ENCODE measurements around the gene GAD2. TPM values are rescaled to one million over a fixed set of nuclear protein-coding genes. Genes with fewer than 3 reads are reported as not detected.

GAD2 gene
- total RNA-seq, 1 donor: not detected

DNA sequence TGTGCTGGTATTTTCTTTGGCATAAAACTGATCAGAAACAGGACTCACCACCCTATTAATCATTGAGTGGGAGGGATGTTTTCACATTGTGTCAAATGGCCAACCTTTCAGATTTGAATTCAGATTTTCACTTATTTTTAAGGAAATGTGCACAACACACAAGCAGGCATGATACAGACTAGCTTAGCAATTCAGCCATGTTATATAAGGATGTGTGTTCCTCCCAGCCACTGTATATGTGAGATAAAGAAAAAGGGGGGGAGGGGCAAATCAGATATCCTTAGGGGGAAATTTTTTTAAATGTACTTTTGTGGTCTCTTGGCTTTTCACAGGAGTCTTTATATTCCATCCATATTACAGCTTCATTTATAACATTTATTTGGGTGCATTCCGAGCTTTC, 3.1 kb downstream of the GAD2 start:
- no peak overlapping the region for H3K4me3 ChIP-seq (ENCODE audit: low read depth, low read length)
- TF ChIP-seq, protein P1, sequence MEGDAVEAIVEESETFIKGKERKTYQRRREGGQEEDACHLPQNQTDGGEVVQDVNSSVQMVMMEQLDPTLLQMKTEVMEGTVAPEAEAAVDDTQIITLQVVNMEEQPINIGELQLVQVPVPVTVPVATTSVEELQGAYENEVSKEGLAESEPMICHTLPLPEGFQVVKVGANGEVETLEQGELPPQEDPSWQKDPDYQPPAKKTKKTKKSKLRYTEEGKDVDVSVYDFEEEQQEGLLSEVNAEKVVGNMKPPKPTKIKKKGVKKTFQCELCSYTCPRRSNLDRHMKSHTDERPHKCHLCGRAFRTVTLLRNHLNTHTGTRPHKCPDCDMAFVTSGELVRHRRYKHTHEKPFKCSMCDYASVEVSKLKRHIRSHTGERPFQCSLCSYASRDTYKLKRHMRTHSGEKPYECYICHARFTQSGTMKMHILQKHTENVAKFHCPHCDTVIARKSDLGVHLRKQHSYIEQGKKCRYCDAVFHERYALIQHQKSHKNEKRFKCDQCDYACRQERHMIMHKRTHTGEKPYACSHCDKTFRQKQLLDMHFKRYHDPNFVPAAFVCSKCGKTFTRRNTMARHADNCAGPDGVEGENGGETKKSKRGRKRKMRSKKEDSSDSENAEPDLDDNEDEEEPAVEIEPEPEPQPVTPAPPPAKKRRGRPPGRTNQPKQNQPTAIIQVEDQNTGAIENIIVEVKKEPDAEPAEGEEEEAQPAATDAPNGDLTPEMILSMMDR (IDR thresholded peaks at IDR 0.05; ENCODE audit: insufficient read depth, low read length): no peak
- no peak for DNase-seq (ENCODE audit: low read depth)

DNA sequence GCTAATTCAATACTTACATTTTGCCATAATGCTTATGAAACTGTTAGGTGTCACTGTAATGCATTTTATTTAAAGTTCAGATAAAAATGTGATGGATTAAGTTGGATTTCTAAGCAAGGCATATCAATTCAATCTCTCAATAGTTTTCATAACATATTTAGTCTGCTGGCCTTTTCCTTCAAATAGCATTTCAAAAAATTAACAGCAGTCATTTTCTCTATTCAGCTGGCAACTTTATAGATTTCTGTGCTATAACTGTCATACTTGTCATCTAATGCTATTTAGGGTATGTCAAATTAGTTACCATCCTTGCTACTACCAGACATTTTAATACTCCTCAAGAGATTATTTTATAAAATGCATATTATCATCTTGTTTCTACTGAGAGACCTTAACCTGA, 4.3 kb downstream of the GAD2 start:
- TF ChIP-seq, protein P1 (IDR thresholded peaks at IDR 0.05; ENCODE audit: insufficient read depth, low read length): no peak
- no peak overlapping the region for H3K4me3 ChIP-seq (ENCODE audit: low read depth, low read length)
- DNase-seq (ENCODE audit: low read depth): no peak

DNA sequence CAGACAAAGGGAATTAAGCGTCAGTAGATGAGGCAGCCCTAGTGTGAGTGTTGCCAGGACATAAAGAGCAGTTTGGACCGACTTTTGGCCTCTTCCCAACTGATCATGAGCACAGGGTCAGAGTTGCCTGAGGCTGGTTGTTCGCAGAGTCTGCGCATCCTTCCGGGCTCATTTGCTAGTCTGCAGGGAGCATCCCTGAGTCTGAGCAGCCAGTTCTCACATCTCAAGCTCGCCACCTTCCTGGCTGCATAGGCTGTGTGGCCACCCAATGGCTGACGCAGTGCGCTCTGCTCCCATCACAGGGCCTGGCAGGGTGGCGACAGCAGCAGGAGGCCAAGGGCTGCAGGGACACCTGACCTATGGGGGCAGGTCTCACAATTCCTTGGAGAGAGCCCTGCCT, 5.0 kb downstream of the GAD2 start:
- H3K4me3 ChIP-seq (ENCODE audit: low read depth, low read length): no peak overlapping the region
- TF ChIP-seq, protein P1 (IDR thresholded peaks at IDR 0.05; ENCODE audit: insufficient read depth, low read length): no peak
- DNase-seq (ENCODE audit: low read depth): no peak

DNA sequence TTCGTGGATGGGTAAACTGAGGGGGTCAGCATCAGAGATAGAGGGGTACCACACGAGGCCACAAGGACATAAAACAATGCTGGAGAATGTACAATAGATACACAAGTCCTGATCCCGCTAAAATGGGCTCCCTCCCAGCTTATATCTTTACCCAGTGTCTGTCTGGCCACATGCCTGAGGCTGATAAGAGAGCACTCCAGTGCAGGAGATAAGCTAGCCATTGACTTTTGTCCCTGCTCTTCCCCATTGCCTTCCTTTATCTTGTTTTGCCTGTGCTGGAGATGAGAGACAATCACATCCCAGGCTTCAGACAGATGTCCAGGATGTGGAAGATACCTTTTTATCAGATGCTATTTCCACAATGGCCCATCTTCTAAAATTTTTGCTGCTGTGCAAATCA, 6.0 kb downstream of the GAD2 start:
- H3K4me3 ChIP-seq (ENCODE audit: low read depth, low read length): no peak overlapping the region
- TF ChIP-seq, protein P1 (IDR thresholded peaks at IDR 0.05; ENCODE audit: insufficient read depth, low read length): no peak
- DNase-seq (ENCODE audit: low read depth): no peak

DNA sequence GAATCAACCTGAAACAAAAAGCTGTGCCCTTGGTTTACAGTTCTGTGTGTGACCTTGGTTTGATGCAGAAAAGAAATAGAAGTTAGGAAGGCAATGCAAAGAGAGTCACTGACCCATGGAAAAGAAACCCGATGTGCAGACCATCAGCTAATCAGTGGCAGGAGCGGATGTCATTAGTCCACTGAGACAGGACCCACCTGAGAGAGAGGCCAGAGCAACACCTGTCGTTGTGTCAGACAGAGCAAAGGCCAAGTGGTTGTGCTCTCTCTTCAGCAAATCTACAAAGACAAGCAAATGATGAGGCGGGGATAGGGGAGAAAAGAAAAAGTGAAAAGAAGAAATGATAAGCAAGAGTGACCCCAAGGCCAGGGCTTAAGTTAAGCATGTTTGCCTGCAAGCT, 8.7 kb downstream of the GAD2 start:
- TF ChIP-seq, protein P1 (IDR thresholded peaks at IDR 0.05; ENCODE audit: insufficient read depth, low read length): no peak
- no peak overlapping the region for H3K4me3 ChIP-seq (ENCODE audit: low read depth, low read length)
- DNase-seq (ENCODE audit: low read depth): no peak

DNA sequence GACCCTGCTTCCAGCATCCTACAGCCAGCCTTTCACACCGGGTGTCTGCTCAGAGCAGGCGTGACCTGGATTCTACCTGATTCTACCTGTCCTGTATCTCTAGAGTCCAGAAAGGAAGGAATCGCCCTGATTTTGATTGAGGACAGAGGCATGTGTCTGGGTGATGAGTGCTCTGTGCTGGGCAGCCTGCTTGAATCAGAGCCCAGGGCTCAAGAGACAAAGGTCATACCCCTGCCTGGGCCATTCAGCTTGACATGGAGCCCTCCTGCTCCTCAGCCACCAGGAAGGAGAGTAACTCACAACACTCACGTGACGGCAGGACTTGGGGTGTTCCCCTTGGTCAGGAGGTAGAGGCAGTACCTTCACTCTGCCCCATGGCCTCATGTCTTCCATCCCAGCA, 11.2 kb downstream of the GAD2 start:
- no peak overlapping the region for H3K4me3 ChIP-seq (ENCODE audit: low read depth, low read length)
- TF ChIP-seq, protein P1 (IDR thresholded peaks at IDR 0.05; ENCODE audit: insufficient read depth, low read length): no peak
- no peak for DNase-seq (ENCODE audit: low read depth)

DNA sequence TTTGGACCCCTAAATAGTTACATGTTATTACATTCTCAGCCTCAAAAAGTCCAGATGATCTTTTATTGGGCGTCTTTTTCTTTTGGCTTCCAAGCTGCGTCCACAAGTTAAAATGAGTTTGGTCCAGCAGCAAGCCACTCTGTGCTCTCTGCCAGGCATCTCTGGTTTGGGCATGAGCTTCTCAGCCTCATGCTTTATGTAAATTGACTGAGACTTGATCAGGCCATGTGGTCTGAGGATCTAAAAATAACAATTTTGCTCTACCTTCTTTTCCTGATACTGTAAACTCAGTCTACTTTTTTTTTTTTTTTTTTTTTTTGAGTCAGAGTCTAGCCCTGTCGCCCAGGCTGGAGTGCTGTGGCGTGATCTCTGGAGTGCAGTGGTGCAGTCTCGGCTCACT, 15.6 kb downstream of the GAD2 start:
- no peak for DNase-seq (ENCODE audit: low read depth)
- no peak overlapping the region for H3K4me3 ChIP-seq (ENCODE audit: low read depth, low read length)
- TF ChIP-seq, protein P1 (IDR thresholded peaks at IDR 0.05; ENCODE audit: insufficient read depth, low read length): no peak
